ENCODE measurements around the gene NUP93. TPM values are rescaled to one million over a fixed set of nuclear protein-coding genes. Genes with fewer than 3 reads are reported as not detected.

NUP93 gene
- polyA plus RNA-seq, 1 donor (not counting 4 experiments of a cell fraction or from before 2014, with no cell fraction given), result 74.1 TPM

DNA sequence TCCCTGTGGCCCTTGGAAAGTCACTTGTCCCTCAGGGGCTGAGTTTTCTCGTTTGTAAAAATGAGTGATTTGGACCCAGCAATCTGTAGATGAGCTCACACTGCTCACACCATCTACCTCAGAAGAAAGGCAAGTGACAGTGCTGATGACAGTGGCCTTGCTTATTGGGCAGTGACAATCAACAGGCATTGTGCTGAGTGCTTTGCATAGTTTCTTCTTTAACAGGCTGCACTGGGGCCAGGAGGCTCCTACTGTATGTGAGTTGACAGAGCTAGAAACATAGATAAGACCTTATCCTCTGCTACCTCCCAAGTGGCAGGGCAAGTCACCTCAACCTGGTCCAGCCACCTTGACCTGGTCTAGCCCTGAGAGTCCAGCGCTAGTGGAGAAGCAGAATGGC is 105.4 kb downstream of the NUP93 start:
- Histone ChIP-seq H4K20me1 (ENCODE audit: control insufficient read depth, extremely low read depth, insufficient read depth, low read length) (no peaks in the 10 kb centered on the region), H3K4me2 (ENCODE audit: control insufficient read depth, extremely low read depth, insufficient read depth, low read depth, low read length) (no peak overlapping the region), H3K9ac (ENCODE audit: control insufficient read depth, extremely low read depth, insufficient read depth, low read length) (no peak overlapping the region), H3K9me3 (ENCODE audit: control insufficient read depth, low read depth, low read length) (no peaks in the 10 kb centered on the region), H3K79me2 (ENCODE audit: control insufficient read depth, insufficient read depth, low read length) (no peaks in the 10 kb centered on the region), H2AFZ (ENCODE audit: control insufficient read depth, low read length) (no peak overlapping the region), H3K4me1 (ENCODE audit: control insufficient read depth, extremely low read depth, insufficient read depth, low read length) (peaks cover 12% of the 10 kb centered on the region), H3K4me3 (ENCODE audit: control insufficient read depth in 2 of 3, extremely low read depth in 1 of 3, insufficient read depth in 2 of 3, low read depth in 1 of 3, low read length in 3 of 3) (no peak overlapping the region), H3K36me3 (ENCODE audit: control insufficient read depth in 2 of 2, extremely low read depth in 1 of 2, insufficient read depth in 2 of 2, low read length in 2 of 2) (peaks cover 33 to 49% of the 10 kb centered on the region in 2 experiments), H3K27me3 (ENCODE audit: control insufficient read depth, extremely low read depth, insufficient read depth, low read length) (no peaks in the 10 kb centered on the region), H3K9me1 (ENCODE audit: control insufficient read depth, extremely low read depth, insufficient read depth, low read length) (no peaks in the 10 kb centered on the region), H3K27ac (ENCODE audit: control insufficient read depth, insufficient read depth, low read length) (no peak overlapping the region)
- DNase-seq (ENCODE audit: low read depth, low spot score), result no peak
- no peak for TF ChIP-seq EZH2 (IDR thresholded peaks at IDR 0.05; ENCODE audit: low read length)
- TF ChIP-seq, protein P1, sequence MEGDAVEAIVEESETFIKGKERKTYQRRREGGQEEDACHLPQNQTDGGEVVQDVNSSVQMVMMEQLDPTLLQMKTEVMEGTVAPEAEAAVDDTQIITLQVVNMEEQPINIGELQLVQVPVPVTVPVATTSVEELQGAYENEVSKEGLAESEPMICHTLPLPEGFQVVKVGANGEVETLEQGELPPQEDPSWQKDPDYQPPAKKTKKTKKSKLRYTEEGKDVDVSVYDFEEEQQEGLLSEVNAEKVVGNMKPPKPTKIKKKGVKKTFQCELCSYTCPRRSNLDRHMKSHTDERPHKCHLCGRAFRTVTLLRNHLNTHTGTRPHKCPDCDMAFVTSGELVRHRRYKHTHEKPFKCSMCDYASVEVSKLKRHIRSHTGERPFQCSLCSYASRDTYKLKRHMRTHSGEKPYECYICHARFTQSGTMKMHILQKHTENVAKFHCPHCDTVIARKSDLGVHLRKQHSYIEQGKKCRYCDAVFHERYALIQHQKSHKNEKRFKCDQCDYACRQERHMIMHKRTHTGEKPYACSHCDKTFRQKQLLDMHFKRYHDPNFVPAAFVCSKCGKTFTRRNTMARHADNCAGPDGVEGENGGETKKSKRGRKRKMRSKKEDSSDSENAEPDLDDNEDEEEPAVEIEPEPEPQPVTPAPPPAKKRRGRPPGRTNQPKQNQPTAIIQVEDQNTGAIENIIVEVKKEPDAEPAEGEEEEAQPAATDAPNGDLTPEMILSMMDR (optimal IDR thresholded peaks at IDR 0.05 in 1 of 3, IDR thresholded peaks at IDR 0.05 in 1 of 3, conservative IDR thresholded peaks at IDR 0.05 in 1 of 3; ENCODE audit: extremely low read depth in 1 of 3, insufficient read depth in 2 of 3, low read length in 3 of 3), result no peak
- no peak for FAIRE-seq
- dilution Hi-C loops (cut with MboI; ENCODE audit: extremely low pct_ligation_motif_present, low sequenced_read_pairs), result no loop called here

DNA sequence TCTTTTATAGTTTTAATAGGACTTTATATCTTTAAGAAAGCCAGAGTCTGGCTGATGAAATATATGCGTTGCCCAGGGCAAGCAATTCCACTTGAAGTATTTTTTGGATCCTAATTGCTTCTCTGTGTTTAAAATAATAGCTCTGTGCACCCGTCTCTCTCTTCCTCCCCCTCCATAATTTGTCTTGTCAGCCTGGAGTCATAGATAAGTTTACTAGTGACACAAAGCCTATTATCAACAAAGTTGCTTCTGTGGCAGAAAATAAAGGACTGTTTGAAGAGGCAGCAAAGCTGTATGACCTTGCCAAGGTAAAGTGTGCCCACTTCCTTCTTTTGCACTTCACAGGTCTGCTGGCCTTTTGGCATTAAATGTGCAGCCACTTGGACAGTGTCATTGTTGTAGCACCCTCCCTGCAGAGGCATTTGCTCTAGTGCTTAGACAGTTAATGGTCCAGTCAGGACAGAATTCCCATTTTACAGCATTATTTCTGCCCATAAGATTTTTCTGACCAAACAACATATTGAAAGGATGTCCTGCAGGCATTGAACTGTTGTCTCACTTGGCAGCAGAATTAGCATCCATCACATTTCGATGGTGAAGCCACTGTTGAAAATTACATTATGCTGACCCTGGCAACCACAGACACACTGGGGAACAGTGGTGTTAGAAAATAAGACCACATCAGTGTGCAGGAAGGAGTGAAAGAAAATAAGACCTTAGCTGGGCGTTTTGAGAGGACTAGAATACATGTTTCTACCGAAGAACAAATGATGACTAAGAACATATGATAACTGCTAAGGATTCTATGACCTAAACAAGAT is 106.7 kb downstream of the NUP93 start:
- H2AFZ ChIP-seq (ENCODE audit: control insufficient read depth, low read length), result no peak overlapping the region
- no peak overlapping the region for H3K9ac ChIP-seq (ENCODE audit: control insufficient read depth, extremely low read depth, insufficient read depth, low read length)
- H3K79me2 ChIP-seq (ENCODE audit: control insufficient read depth, insufficient read depth, low read length), result no peaks in the 10 kb centered on the region
- H3K27me3 ChIP-seq (ENCODE audit: control insufficient read depth, extremely low read depth, insufficient read depth, low read length), result no peaks in the 10 kb centered on the region
- H3K36me3 ChIP-seq (ENCODE audit: control insufficient read depth in 2 of 2, extremely low read depth in 1 of 2, insufficient read depth in 2 of 2, low read length in 2 of 2), result peaks cover 33 to 56% of the 10 kb centered on the region in 2 experiments
- H3K27ac ChIP-seq (ENCODE audit: control insufficient read depth, insufficient read depth, low read length), result no peak overlapping the region
- TF ChIP-seq, protein P1 (optimal IDR thresholded peaks at IDR 0.05 in 1 of 3, IDR thresholded peaks at IDR 0.05 in 1 of 3, conservative IDR thresholded peaks at IDR 0.05 in 1 of 3; ENCODE audit: extremely low read depth in 1 of 3, insufficient read depth in 2 of 3, low read length in 3 of 3), result no peak
- no peak for TF ChIP-seq EZH2 (IDR thresholded peaks at IDR 0.05; ENCODE audit: low read length)
- FAIRE-seq (no peak), DNase-seq (ENCODE audit: low read depth, low spot score) (no peak)
- H3K9me3 ChIP-seq (ENCODE audit: control insufficient read depth, low read depth, low read length), result no peaks in the 10 kb centered on the region
- peaks cover 12% of the 10 kb centered on the region for H3K4me1 ChIP-seq (ENCODE audit: control insufficient read depth, extremely low read depth, insufficient read depth, low read length)
- H4K20me1 ChIP-seq (ENCODE audit: control insufficient read depth, extremely low read depth, insufficient read depth, low read length), result no peaks in the 10 kb centered on the region
- no peaks in the 10 kb centered on the region for H3K9me1 ChIP-seq (ENCODE audit: control insufficient read depth, extremely low read depth, insufficient read depth, low read length)
- no peak overlapping the region for H3K4me2 ChIP-seq (ENCODE audit: control insufficient read depth, extremely low read depth, insufficient read depth, low read depth, low read length)
- no peak overlapping the region for H3K4me3 ChIP-seq (ENCODE audit: control insufficient read depth in 2 of 3, extremely low read depth in 1 of 3, insufficient read depth in 2 of 3, low read depth in 1 of 3, low read length in 3 of 3)
- dilution Hi-C loops (cut with MboI; ENCODE audit: extremely low pct_ligation_motif_present, low sequenced_read_pairs), result no loop called here

Measured in keratinocyte (primary cell).